Heart right ventricle (tissue), 16 donors: ENCODE results near the gene COLEC11. TPM values are rescaled to one million over a fixed set of nuclear protein-coding genes. Genes with fewer than 3 reads are reported as not detected.

Source experiments
- ATAC-seq, 8 donors: fragments of 200-7000 bp; cut with Tn5 transposase; one replicate each; pipeline ENCODE4 v1.9.1; 2020; ENCODE audit warnings: mild to moderate bottlenecking in 8 of 8, moderate library complexity in 8 of 8, moderate number of reproducible peaks in 1 of 8
- DNase-seq, 2 donors: peaks; one replicate each; pipeline ENCODE4 v3.0.0-alpha.2; 2020
- H3K27ac ChIP-seq, 10 donors: fragments of 200-600 bp; sonication (generic) in 2 of 10; one replicate each; pipeline versions ENCODE4 v1.5.0 to v1.8.0; 2020 to 2022; ENCODE audit warnings: mild to moderate bottlenecking in 3 of 10
- H3K27me3 ChIP-seq, 7 donors: fragments of 200-600 bp; one replicate each; pipeline ENCODE4 v1.8.0; 2021 to 2022; ENCODE audit warnings: mild to moderate bottlenecking in 2 of 7
- H3K36me3 ChIP-seq, 9 donors: fragments of 200-600 bp; sonication (generic) in 1 of 9; one replicate each; pipeline versions ENCODE4 v1.5.0 to v1.8.0; 2020 to 2022; ENCODE audit warnings: mild to moderate bottlenecking in 2 of 9
- H3K4me1 ChIP-seq, 9 donors: fragments of 200-600 bp; sonication (generic) in 1 of 9; one replicate each; pipeline versions ENCODE4 v1.5.0 to v1.8.0; 2020 to 2022; ENCODE audit warnings: mild to moderate bottlenecking in 4 of 9
- H3K4me3 ChIP-seq, 10 donors: fragments of 200-600 bp; sonication (generic) in 2 of 10; one replicate each; pipeline versions ENCODE4 v1.5.0 to v1.8.0; 2020 to 2022; ENCODE audit warnings: mild to moderate bottlenecking in 7 of 10, moderate library complexity in 2 of 10
- H3K9me3 ChIP-seq, 11 donors: fragments of 200-600 bp in 10 of 11; sonication (generic) in 2 of 11; one replicate each; pipeline versions ENCODE4 v1.5.0 to v1.8.0; 2013 to 2022; ENCODE audit warnings: mild to moderate bottlenecking in 2 of 11, control low read depth in 1 of 11, moderate library complexity in 1 of 11
- WGBS, 2 donors: extraction: QIAGEN DNeasy Blood & Tissue Kit; methylation state at CpG; one replicate each; pipeline ENCODE4 v1.1.7; 2013; ENCODE audit warnings: inconsistent platforms in 1 of 2; 5-methylcytosine and 5-hydroxymethylcytosine counted together
- intact Hi-C, 10 donors: fragments of 100-400 bp; cut with DNase I; formaldehyde crosslinking; loops; one replicate each; pipeline versions ENCODE4 v1.11.1 to v1.14.2; 2022
- polyA plus RNA-seq, 2 donors: library from polyadenylated mRNA; stranded (reverse); fragments of 200-250 nt; gene quantifications; one replicate each; pipeline ENCODE4 v1.2.3, GENCODE V29; 2013
- total RNA-seq, 10 donors: library from RNA; stranded (reverse); fragmentation: NEBNext Ultra II Directional in 3 of 10; extraction: Animal tissue kit (Norgen Biotek cat#: 25700) in 3 of 10; gene quantifications; one replicate each; pipeline versions ENCODE4 v1.2.1 to v1.2.4, GENCODE V29; 2021 to 2023
- TF ChIP-seq, protein P1 (sequence below), 9 donors: fragments of 200-600 bp; sonication (generic) in 2 of 9; IDR thresholded peaks; one replicate each; pipeline versions ENCODE4 v1.5.0 to v1.8.0; 2021 to 2022; ENCODE audit warnings: antibody characterized with exemption in 9 of 9, mild to moderate bottlenecking in 5 of 9, moderate library complexity in 1 of 9
- donor health status: Arrhythmogenic right ventricular cardiomyopathy.
- donor health status: ischemic (EF 13 %, LVEDD 7.1; RV severe dilation, severe dysfunction).
- donor health status: healthy with polysubstance abuse.
- donor health status: DM: no; HTN: yes; CAD: no.
- donor health status: DM: no; HTN: no; CAD: no.
- donor health status: ischemic (EF 25% LVEDD 6.9; RV normal size, moderate dysfunction).
- donor health status: ischemic (EF 25% LVEDD 5.7; RV mildly dilated, moderate dysfunction).
- donor health status: healthy.
- donor health status: DM: yes; HTN: yes; CAD: no.
- donor health status: Ischemic cardiomyopathy.
- donor health status: ischemic (EF 35%, LVEDD 5.7; RV mildly dilated, moderate dysfunction).
- donor health status: nonischemic (EF 11% LVEDD 7.7; RV severe dilation, severe dysfunction).
- donor health status: DM: yes; HTN: yes; CAD: no.
- donor health status: PGD.
- donor health status: ischemic (EF 29% LVEDD 5.4; RV normal size, mild dysfunction).
- donor health status: nonischemic (EF 23%, LVEDD 6.1; RV moderate dilation, normal function).

The COLEC11 gene
- total and polyA plus RNA-seq, 12 donors = 2.0 to 26.7 (median 5.2) TPM

DNA sequence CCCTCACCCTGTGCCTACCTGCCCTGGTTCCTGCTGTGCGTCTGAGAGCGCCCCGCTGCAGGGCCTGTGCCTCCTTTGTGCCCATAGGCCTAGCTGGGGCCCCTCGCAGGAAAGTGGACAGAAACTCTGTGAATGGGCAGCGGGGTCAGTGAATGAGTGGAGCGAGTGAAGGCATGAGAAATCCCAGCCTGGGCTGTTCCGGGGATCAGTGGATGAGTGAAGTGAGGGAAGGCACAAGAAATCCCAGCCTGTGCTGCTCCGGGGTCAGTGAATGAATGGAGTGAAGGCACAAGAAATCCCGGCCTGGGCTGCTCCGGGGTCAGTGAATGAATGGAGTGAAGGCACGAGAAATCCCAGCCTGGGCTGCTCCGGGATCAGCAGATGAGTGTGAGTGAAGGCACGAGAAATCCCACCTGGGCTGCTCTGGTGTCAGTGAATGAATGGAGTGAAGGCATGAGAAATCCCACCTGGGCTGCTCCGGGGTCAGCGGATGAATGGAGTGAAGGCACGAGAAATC, 2.0 kb downstream of the COLEC11 start:
- H3K4me1 ChIP-seq = peaks cover 0 to 14% (median 11%) of the 10 kb centered on the region in 9 donors
- TF ChIP-seq, protein P1, sequence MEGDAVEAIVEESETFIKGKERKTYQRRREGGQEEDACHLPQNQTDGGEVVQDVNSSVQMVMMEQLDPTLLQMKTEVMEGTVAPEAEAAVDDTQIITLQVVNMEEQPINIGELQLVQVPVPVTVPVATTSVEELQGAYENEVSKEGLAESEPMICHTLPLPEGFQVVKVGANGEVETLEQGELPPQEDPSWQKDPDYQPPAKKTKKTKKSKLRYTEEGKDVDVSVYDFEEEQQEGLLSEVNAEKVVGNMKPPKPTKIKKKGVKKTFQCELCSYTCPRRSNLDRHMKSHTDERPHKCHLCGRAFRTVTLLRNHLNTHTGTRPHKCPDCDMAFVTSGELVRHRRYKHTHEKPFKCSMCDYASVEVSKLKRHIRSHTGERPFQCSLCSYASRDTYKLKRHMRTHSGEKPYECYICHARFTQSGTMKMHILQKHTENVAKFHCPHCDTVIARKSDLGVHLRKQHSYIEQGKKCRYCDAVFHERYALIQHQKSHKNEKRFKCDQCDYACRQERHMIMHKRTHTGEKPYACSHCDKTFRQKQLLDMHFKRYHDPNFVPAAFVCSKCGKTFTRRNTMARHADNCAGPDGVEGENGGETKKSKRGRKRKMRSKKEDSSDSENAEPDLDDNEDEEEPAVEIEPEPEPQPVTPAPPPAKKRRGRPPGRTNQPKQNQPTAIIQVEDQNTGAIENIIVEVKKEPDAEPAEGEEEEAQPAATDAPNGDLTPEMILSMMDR (IDR thresholded peaks at IDR 0.05) = no peak
- no peaks in the 10 kb centered on the region for H3K9me3 ChIP-seq
- H3K4me3 ChIP-seq = no peak overlapping the region
- H3K27me3 ChIP-seq = peaks cover 0 to 5% (median 0%) of the 10 kb centered on the region in 7 donors
- no peaks in the 10 kb centered on the region for H3K36me3 ChIP-seq
- no peak for DNase-seq
- no peak overlapping the region for H3K27ac ChIP-seq
- intact Hi-C loops = loop anchor here in 4 of 10 donors (5.0 to 10.0 kb wide), 2 partner anchors 48 to 55 kb away; no protein-coding TSS in a partner anchor
- ATAC-seq = no peak
- 82% methylated on average over 16 of the region's 16 CpGs for WGBS, 2 donors

DNA sequence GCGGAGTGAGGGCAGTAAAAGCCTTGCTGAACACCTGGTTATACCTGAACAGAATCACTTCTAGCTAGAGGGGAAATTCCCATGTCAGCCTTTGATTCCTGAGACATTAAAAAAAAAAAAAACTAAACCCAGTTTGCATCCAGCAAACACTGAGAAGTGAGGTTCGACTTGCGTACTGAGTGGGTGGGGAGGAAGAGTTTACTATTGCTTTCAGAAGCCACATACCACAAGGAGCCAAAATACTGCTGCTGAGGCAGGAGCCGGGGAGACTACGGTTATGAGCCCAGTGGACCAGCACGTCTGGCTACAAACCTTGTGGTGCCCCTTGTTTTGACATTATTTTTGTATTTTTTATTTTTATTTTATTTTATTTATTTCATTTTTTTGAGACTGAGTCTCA, 2.7 kb downstream of the COLEC11 start:
- no peak overlapping the region for H3K27ac ChIP-seq
- no peak overlapping the region for H3K4me3 ChIP-seq
- WGBS, 2 donors = 74 to 77% methylated on average over 6 of the region's 6 CpGs
- intact Hi-C loops = loop anchor here in 4 of 10 donors (5.0 to 10.0 kb wide), 2 partner anchors 47 to 55 kb away; no protein-coding TSS in a partner anchor
- H3K36me3 ChIP-seq = no peaks in the 10 kb centered on the region
- no peaks in the 10 kb centered on the region for H3K9me3 ChIP-seq
- H3K4me1 ChIP-seq = peaks cover 0 to 14% (median 11%) of the 10 kb centered on the region in 9 donors
- no peak for DNase-seq
- ATAC-seq = no peak
- peaks cover 0 to 5% (median 0%) of the 10 kb centered on the region in 7 donors for H3K27me3 ChIP-seq
- TF ChIP-seq, protein P1 (IDR thresholded peaks at IDR 0.05) = no peak

DNA sequence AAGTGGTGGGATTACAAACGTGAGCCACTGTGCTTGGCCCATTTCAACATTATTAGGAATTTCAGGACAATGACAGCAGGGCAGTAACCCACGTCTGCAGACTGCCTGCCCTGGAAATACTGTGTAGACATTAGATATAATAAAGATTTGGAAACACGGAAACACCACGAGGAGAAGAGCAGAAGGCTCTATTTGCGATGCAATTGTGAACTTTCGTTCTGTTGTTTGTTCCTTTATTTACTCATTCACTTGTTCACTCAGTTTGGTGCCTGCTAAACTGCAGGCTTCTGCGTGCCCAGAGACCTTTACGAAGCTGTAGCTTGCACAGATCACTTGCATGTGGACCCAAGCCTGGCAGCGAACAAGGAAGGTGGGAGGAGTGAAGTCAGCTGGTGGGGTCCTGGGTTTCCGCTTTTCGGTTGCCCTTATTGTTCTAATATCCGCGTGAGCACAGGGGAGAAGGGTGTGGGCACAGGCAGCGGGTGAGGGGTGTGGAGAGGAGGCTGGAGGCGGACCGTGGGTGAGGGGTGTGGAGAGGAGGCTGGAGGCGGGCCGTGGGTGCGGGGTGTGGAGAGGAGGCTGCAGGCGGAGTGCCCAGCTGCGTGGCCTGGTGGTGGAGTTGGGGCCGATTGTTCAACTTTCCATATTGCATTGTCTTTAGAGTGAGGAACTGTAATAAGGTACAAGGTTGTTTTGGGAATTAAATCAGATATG, 3.4 kb downstream of the COLEC11 start:
- no peaks in the 10 kb centered on the region for H3K9me3 ChIP-seq
- 71 to 75% methylated on average over 22 of the region's 22 CpGs for WGBS, 2 donors
- peaks cover 0 to 5% (median 0%) of the 10 kb centered on the region in 7 donors for H3K27me3 ChIP-seq
- H3K4me1 ChIP-seq = peaks cover 0 to 14% (median 11%) of the 10 kb centered on the region in 9 donors
- TF ChIP-seq, protein P1 (IDR thresholded peaks at IDR 0.05) = no peak
- intact Hi-C loops = loop anchor here in 4 of 10 donors (5.0 to 10.0 kb wide), 2 partner anchors 46 to 54 kb away; no protein-coding TSS in a partner anchor
- DNase-seq (no peak), ATAC-seq (peak in 2 of 8 donors; percentile 29 to 36)
- no peak overlapping the region for H3K27ac ChIP-seq
- H3K36me3 ChIP-seq = no peaks in the 10 kb centered on the region
- no peak overlapping the region for H3K4me3 ChIP-seq

DNA sequence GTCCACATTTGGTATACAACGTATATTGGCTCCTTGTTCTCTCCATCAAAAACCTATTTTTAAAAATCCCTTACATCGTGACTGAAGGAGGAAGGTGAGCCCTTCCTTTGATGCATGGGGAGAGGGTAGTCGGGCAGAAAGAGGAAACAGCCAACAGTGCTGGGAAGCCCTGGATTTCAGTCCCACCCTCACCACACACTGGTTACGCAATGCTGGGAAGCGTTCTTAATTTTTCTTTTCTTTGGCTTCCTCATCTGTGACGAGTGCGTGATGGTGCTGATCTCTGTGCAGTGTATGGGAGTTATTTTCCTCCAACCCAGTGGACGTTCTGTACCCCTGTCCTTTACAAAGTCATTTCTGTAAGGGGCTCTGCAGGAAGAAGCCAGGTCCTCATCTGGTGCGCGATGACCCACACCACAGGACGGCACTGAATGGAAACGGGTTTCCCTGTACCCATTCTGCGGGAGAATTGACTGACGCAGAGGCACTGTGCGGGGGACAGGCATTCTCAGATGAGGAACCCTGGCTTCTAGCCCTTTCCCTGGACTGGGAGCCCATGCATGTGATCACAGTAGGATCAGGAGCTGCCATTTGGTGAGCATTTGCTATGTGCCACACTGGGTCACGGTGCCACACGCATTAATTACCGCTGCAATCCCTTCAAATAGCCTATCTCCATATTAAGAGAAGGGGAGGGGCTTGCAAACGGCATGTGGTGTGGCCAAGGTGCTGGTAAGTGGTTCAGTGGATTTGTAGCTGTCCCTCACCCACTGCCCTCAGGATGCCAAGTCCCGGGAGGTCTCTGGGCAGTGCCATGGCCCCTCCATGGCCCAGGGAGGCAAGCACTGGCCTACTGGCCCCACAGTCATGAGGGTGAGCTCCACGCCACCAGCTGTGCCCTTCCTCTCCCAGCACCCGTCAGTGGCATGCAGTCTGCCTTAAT, 4.3 kb downstream of the COLEC11 start:
- peaks cover 0 to 5% (median 0%) of the 10 kb centered on the region in 7 donors for H3K27me3 ChIP-seq
- intact Hi-C loops = loop anchor here in 4 of 10 donors (5.0 to 10.0 kb wide), 2 partner anchors 46 to 53 kb away; no protein-coding TSS in a partner anchor
- ATAC-seq = no peak
- no peak overlapping the region for H3K4me3 ChIP-seq
- no peaks in the 10 kb centered on the region for H3K36me3 ChIP-seq
- TF ChIP-seq, protein P1 (IDR thresholded peaks at IDR 0.05) = no peak
- peaks cover 0 to 14% (median 11%) of the 10 kb centered on the region in 9 donors for H3K4me1 ChIP-seq
- H3K9me3 ChIP-seq = no peaks in the 10 kb centered on the region
- WGBS, 2 donors = 85% methylated on average over 22 of the region's 22 CpGs
- no peak overlapping the region for H3K27ac ChIP-seq
- no peak for DNase-seq
